ENCODE data around the gene WDSUB1.

Gene WDSUB1

DNA sequence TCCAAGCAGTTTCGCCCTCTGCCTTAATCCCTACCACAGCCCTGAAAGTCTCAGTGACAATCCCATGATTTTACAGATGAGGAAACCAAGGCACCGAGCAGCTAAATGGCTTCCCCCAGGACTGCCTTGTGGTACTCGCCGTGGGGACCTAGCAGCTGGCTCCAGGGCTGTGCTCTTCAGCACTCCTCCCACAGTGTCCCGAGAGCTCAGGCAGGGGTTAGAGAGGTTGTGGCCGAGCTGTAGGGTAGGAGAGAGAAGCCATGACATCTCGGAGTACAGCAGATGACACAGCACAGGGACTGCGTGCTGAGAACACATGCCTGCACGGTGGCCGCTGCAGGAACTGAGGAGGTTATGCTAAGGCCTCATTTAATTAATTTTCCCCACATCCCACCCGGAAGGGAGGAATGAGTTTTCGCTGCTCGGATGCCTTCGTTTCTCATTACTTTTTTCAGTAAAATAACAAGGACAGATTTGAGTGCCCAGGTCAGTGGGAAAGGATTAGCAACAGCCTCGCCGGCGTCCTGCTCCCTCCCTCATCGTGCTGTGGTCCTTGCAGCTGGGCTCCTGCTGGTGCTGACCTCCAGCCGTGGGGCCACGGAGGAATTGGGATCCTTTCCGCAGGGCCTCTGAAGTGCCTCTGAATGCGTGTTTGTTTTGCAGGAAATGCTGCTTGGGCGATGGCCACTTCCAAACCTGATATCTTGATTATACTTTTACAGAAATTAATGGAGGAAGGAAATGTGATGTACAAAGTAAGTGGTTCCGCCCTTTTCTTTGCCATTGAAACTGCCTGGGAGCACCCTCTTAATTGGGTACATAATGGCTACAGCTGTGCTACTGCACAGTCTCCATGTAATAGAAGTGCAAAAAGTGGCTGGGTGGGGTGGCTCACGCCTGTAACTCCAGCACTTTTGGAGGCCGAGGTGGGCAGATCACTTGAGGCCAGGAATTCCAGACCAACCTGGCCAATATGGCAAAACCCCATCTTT lies 61.2 kb downstream of the WDSUB1 start:
- no peak for DNase-seq (ENCODE audit: low read depth in 3 of 3)

DNA sequence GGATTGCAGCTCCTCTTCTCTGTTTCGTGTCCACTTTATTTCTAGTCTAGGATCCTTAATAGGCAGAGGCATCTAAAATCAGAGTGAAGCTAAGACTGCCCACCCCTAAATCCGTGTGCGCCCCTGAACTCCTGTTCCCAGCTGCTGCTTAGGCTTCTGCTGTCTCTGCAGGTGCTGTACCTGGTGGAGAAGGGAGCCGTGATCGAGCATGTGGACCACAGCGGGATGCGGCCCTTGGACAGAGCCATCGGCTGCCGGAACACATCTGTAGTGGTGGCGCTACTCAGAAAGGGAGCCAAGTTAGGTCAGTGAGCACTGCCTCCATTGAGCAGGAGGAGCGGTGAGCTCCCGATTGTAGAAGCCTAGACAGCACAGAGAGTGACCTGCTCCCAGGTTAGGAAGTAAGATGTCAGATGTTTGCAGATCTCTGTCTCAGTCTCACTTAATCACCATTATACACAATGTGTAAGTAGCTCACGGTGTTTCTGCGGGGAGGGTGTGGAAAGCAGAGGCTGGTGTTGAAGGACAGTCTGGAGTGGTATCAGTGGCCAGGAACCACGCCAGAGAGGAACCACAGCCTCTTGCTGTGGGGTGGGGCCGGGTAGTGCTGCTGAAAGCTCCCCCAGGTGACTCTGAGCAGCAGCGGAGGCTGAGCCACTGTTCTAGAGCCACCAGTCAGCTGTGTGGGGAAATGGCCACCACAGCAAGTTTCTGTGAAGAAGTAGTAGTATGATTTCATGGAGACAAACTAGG lies 62.3 kb downstream of the WDSUB1 start:
- DNase-seq (ENCODE audit: low read depth in 3 of 3): no peak

DNA sequence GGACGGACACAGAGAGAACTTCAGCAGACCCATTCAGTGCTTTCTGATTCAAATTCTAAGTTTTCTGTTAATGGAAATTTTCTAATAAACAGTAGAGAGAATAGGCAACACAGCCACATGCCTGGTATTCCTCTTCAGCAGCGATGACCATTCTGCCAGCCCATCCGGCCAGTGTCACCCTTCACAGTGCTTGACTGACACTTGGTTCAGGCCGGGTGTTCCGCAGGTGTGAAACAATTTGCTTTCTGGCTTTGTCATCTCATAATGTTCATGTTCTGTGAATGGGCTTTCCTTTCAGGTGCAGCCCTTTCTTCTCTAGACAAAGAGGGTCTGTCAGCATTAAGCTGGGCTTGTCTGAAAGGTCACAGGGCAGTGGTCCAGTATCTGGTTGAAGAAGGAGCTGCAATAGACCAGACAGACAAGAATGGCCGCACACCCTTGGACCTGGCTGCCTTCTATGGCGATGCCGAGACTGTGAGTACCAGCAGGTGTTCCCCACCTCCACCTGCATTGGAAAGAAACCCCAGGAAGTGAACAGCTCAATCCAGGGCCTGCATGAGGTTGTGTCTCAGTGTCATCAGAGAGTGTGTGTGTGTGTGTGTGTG lies 67.0 kb downstream of the WDSUB1 start:
- DNase-seq (ENCODE audit: low read depth in 3 of 3): no peak

DNA sequence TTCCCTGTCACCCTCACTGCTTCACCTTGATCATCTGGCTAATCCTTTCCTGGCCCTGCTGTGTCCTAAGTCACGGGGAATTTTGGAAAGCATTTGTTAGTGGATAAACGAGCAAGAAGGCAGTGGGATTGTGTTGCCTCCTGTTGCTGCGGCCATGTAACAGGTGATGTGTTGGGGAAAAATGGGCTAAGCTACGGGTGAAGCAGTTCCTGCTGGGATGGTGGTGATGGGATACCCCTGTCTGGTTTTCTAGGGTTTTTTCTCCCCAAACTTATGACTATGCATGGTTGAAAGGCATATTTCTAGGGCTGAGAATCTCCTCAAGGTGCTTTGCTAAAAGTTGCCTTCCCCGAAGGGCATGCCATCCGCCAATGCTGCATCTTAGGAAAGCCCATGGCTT lies 68.1 kb downstream of the WDSUB1 start:
- no peak for DNase-seq (ENCODE audit: low read depth in 3 of 3)

DNA sequence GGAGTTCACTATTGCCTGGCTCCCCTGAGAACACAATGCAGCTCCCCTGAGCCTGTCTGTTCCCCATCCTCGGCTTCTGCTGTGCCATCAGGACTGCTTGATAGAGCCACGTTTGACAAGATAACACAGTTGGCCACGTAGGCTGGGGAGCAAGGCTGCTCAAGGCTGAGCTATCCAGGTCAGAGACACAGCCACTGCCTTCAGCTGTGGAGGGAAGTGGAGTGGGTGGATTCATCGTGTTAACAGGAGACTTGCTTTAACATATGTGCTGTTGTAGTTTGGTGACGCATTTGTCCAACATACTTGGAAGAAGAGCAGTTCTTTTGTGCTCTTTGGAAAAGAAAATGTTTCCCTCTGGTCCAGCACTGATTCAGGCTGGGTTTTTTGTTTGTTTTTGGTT lies 68.8 kb downstream of the WDSUB1 start:
- no peak for DNase-seq (ENCODE audit: low read depth in 3 of 3)

DNA sequence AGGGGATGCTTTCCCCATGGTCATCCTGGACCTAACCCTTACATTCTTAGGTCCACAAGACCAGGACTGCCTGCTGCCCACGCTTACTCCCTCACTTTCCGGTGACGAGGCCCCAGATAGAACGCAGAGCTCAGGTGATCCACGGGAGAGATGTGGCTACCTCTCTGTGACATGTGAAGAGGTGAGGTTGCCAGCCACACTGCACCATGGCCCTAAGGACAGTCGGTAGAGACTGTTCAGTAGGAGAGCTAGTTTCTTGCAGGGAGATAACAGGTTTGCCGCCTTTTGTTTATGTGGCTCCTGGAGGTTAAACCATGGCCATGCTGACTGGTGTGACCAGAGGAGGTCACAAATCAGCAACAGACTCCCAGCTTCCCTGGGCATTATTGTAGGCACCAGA lies 71.4 kb downstream of the WDSUB1 start:
- no peak for DNase-seq (ENCODE audit: low read depth in 3 of 3)

DNA sequence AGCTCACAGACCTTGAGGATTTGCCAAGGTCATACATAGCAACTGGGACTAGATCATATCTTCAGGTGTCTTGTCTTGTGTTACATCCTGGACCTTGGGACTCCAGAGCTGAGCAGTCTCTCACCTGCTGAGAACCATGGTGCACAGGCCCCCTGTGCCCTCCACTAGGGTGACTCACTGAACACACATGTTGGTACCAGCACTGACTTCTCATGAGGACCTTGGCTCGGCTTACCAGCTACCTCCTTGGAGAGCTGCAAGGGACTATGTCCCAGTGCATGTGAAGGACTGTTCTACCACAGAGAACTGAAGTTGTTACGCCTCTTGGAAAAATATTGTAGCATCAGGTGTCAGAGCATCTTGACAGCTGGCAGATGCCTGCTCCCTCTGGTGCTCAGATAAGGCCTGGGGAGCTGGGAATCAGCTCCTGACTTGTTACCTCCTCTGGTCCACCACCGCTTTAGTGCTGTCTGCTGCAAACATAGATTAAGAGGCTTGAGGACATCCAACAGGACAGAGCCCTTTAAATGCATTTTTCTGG lies 72.1 kb downstream of the WDSUB1 start:
- DNase-seq (ENCODE audit: low read depth in 3 of 3): no peak

DNA sequence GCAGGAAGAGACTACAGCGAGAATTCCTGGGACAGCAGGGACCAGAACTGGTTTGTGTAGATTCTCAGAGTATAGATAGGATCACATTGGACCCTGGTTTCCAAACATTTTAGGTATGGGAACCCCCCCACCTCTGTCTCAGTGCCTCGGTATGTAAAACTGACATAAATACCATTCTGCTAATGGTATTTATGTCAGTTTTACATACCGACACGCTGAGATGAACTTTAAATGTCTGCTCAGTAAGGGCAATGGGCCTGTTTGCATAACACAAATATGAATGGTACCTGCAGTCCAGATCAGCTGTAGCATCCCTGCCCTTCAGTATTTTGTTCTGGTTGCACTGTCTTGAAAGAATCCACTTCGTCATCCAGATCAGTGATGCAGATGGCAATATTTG lies 73.2 kb downstream of the WDSUB1 start:
- DNase-seq (ENCODE audit: low read depth in 3 of 3): no peak

DNA sequence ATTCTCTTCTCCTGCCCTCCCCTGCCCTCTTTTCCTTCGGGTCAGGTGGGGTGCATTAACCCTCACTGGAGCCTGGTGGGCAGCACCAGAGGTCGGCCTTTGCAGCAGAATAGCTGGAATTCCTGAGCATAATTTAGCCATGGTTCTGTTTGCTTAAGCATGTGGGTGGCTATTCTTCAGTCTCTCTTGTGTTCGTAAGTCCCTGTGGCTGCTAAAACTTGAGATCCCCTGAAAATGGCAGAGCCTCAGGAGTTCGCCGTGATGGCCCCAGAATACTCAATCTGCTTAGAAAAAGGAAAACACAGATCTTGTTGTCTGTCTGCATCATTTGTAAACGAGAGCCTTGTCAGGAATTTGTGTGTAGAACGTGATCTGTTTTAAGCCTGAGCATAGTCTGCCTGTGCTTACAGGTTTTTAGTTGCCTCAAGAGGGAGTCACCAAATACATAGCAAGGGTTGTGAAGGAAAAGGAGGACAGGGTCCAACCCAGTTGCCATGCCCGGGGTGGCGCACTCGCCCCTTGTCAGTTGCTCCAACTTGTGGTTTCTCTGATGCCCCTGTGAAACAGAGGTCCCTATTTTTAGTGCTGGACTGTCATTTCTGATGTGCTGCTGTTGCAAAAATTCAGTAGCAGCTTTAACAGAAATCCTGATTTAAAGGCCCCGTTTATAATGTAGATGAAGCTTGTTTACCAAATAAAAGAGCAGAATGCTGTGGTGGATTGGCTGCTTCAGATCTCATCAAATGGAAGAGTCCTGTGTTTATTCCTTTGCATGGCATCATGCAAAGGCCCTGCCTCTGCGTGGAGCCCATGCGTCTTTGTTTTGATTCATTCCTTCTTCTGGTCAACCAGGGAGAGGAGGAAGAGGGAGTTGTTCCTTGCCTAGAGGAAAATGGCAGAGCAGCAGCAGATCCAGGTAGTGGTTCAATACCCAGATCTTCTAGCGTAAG lies 74.8 kb downstream of the WDSUB1 start:
- DNase-seq (ENCODE audit: low read depth in 3 of 3): no peak

DNA sequence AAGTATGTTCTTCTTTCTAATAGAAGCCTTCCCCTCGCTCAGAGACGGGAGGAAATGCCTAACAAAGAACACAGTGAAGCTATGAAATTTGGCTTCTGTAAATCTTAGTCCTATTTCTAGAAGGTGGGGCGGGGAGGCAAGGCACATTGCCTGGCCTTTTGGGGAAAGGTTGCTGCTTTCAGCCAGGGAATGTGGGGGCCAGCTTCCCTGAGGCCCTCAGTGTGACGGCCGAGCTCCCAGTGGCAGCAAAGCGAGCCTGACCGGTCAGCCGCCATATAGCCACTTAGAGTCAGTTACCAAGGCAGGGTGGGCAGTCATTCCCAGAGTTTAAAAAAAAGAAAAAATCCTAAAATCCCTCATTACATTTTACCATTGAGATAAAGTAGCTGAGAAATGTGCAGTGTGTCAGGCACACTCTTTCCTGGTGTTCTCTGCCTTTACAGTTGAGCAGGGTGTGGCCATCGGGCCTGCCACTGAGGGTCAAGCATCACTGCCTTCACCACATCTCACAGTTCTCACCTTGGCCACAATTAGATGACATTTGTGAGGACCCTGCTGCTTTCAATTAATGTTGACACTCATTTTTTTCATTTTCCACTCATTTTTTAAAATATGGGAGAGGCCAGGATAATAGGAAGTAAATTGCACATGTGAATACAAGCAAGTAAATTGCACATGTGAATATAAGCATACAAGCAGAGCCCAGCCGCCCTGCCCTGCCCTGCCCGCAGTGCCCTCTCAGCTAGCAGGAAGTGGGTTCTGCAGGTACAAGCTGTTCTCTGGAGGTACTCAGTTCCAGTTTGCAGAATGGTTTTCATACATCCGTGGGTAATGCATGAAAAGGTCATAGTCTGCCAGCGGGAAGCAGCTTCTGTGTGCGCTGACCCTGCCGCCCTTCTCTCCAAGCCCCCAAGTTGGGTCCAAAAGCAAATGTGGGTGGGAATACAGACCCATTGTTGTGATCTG lies 76.9 kb downstream of the WDSUB1 start:
- no peak for DNase-seq (ENCODE audit: low read depth in 3 of 3)

DNA sequence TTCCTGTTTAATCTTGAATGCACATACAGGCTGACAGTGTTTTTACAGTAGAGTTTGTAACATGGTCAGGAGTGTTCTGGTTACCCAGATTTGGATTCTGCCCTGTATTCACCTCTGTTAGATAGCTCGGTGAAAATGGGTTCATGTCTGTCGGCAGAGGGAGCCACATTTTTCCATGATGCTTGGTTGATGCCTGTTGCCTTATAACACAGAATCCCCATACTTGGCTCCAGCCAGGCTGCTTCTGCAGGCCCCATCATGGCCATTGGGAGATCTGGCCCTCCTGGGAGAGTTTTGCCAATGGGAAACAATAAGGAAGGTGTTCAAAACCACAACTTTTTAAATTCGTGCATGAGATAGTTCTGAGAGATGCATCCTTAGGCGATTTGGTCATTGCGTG lies 78.1 kb downstream of the WDSUB1 start:
- DNase-seq (ENCODE audit: low read depth in 3 of 3): no peak

DNA sequence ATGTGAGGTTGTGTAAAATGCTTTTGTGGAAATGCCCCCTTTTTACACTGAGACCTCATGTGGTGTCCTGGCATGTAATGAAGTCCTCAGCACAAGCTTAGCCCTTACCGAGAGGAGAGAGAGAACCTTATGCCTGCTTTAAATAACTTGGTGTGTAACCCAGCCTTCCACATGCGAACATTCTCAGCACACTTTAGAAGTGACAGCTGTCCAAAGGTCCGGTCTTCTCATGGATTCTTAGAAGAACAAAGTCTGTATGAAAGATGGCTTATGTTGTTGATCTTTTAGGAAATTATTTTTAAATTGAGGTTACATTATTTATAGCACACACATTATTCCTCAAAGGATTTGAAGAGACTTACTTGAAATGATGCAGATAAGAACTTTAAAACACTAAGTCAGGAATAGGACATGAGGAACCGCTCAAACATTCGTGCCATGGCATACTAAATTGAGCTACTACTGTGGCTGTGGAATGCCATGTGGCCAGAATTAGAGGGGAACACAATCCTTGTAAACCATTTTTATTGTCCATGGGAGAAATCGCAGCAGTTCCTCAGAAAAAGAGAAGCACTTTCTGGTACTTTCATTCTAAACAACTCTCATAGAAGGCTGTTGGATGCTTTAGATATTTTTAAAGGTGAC lies 79.6 kb downstream of the WDSUB1 start:
- DNase-seq (ENCODE audit: low read depth in 3 of 3): no peak

DNA sequence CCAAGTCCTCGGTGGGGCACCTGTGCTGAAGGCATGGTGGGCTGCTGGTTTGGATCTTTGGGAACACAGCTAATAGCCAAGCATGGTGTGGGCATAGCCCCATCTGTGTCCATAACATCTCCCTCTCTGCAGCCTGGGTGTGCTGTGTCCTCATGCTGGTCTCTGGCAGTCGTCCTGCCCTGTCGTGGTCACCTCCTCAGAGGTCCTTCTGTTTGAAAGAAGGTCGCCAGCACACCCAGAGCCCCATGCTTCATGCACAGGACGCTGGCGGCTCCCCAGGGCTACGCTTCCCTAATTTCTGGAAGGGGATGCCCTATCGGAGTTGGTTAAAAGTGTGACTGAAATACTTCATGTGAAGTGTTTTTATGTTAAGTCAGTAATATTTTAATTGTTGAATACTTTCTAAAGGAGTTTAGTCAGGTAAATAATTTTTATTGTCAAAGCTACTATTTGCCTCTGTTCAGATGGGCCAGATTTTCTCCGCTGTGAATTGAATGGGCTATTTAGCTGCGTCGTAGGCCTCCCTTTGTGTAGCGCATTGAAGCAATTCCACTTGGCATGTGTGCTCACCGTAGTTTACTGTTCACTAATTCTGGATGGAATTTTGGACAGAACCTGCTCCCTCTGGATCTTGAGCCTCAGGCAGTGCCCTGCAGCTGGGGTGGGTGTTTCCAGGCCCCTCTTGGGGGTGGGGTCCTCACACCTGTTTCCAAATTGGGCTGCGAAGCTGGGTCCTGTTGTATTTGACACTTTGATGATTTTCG lies 81.9 kb downstream of the WDSUB1 start:
- DNase-seq (ENCODE audit: low read depth in 3 of 3): no peak

DNA sequence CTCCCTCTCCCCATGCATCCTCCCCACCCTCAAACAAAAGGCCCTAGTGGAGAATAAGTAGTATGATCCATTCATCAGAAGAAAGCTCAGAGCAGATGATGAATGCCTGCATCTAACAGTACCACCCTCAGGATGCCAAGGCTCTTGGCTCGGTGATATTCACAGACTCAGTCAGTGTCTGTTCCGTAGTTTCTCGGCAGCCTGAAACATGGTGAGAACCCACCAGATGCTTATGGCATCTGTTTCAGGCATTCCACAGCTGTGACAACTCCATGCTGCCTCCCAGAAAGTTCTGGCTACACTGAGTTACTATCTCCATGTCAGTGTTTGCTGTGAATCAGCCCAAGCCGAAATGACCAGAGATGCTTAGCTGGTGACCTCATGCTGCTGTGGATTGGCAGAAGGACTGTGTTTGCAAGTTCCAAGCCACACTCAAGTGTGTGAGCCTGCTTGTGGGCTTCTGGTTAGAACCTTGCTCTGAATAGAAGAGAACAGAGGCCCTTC lies 83.9 kb downstream of the WDSUB1 start:
- no peak for DNase-seq (ENCODE audit: low read depth in 3 of 3)

DNA sequence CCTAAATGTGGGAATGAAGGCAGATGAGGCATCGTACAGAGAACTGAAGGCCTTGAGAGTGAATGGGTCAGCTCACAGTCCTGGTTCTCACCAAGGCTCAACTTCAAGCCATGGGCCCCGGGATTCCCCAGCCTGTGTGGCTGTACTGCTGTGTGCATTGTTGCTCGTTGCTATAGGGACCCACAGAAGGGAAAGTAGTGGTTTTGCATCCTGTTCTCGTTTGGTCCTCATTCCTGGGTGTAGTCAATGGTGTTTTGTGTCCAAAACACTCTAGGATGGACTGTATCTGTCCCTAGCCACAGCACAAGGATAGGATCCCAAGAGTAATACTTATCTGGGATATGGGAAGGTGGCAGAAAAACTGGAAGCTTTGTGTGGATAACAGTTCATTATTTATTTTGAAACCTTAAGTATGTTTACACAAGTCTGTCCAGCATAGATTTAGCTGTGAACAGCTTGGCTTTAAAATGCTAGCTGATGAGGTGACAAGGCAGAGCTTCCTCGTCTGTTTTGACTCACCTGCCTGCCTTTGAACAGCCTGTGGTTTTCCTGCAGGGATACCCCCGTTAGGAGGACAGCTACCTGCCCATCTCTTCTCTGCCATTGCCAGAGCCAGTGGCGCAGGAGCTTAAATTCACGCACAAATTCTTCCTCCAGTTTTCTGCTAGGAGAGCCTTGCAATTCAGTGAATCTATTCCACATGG lies 85.0 kb downstream of the WDSUB1 start:
- no peak for DNase-seq (ENCODE audit: low read depth in 3 of 3)

DNA sequence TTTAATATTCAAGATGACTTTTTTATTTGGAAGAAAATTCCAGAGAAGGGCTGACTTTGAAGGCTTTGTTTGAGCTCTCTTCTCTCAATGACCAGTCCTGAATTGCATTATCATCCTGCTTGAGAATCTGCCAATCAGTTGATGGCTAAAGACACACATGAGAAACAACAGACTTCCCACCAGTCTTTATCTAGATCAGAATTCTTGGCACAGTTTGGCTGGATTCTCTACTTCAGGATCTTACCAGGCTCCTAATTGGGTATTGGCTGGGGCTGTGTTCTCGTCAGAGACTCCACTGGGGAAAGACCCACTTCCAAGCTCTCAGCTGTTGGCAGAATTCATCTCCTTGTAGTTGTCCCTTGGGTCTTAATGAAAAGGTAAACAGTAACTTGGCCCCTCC lies 86.0 kb downstream of the WDSUB1 start:
- no peak for DNase-seq (ENCODE audit: low read depth in 3 of 3)

DNA sequence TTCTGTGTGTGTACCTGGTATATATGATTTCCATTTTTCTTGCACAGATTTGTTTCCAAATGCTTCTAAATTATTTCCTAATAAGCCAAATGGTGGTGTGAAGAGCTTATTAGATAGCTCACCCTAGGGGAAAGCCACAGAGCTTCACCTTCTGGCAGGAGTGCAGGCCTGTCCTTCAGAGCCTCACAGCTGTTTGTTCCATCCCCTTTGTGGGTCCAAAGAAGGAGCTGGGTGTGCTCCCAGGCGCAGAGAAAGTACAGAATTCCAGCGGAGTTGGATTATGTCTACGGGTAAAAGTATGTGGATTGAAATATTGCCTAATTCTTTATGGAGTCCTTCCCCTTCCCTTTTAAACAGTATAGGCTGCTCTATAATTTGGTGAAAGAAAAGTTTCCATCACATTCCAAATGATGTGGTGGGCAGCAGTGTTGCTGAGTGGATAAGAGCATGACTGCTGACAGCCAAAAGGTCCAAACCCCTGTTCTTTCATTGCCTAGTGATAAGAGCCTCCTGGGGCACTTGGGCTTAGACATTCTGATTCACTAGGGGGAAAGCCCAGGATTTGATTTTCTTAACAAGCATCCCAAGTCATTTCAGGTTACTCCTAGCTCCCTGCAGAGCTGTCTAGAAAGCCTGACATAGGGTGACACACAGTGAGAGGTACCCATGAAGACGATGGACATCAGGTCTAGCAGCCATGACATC lies 86.6 kb downstream of the WDSUB1 start:
- DNase-seq (ENCODE audit: low read depth in 3 of 3): no peak

All from stimulated activated CD4-positive, alpha-beta T cell treated with anti-CD3 and anti-CD28 coated beads, TNF-alpha, amount 100 ng/mL, for 48 hours (primary cell).